Cerebellar nuclear complex (tissue), 1 donor: ENCODE results near the gene TBC1D10A.

Experiments
- DNase-seq, 2 experiments: peaks; one replicate each; lab custom pipeline; 2025; lab: John Stamatoyannopoulos, UW

The TBC1D10A gene

GRCh38 chr22:30265823-30266444 lies 60.8 kb downstream of the TBC1D10A start:
- DNase-seq, result no peak

GRCh38 chr22:30265131-30265720 lies 61.5 kb downstream of the TBC1D10A start:
- no peak for DNase-seq

GRCh38 chr22:30263883-30264282 lies 62.9 kb downstream of the TBC1D10A start:
- DNase-seq, result no peak

DNA sequence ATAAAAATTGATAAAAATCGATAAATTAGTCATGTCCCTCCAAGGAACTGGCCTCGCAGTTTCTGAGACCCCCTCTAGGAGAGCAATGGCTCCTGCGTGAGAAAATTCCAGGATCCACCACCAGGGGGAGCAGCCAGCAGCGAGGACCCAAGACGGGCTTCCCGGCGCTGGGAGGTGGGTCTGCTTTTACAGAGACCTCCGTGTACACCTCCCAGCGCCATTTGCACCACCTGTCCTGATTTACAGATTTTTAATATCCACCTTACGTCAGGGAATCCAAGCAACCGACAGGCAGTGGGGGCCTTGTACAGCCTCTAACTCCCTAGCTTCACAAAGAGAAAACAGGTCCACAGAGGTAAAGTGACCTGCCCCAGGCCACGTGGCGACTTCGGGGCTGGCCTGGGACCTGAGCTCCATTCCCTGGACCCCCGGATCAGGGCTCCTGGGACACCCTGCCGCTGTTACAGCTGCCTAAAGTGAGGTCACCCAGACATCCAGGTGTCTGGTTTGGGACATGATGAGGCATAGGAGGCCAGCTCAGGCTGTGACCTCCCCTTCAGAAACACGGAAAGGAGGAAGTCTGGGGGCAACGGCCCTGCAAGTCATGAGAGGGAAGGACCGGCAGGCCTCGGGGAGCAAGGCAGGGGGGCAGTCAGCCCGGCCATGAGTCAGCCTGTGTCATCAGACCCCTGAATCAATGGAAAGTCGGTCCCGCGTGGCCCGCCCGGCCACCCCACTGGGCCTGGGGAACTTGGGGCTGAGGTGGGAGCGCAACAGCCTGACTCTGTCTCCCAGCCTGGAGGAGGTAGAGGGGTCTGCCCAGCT lies 63.6 kb downstream of the TBC1D10A start:
- no peak for DNase-seq

GRCh38 chr22:30262112-30262511 lies 64.6 kb downstream of the TBC1D10A start:
- DNase-seq, result no peak

- DNase-seq, result no peak
Observed at GRCh38 chr22:30261134-30261533, 65.6 kb downstream of the TBC1D10A start.

DNA sequence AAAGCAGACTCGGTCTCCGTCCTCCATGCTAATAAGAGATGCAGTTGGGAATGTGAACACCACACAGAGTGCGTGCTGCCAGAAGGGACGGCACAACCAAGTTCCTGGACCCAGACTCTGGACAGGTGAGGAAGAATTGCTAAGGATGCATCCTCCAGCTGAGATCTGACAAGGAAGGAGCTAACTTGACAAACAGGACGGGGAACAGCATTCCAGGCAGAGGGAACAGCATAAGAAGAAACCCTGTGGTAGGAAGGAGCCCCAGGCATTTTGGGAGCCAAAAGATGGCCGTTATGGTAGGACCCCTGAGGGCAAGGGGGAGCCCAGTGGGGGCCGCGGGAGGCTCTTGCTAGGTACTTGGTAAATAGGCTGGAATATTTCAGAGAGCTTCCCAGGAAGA lies 66.1 kb downstream of the TBC1D10A start:
- DNase-seq, result no peak

DNA sequence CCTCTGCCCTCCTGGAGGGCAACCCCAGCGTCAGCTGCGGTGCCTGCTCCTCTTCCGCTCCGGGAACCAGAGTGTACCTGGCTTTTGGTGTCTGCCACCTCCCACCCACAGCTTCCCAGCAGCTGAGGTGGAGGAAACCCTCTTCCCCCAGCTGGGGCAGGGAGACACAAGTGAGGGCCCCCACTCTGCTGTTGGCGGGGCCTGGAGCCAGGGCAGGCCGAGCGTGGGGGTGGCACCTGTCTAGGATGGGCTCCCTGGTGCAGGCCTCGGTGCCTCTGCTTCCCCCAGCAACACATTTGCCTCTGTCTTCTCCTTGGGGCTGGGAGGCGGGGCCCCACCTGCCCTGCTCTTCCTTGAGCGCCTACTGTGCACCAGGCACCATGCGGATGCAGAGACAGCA lies 66.5 kb downstream of the TBC1D10A start:
- no peak for DNase-seq

GRCh38 chr22:30254314-30254713 lies 72.4 kb downstream of the TBC1D10A start:
- no peak for DNase-seq

DNA sequence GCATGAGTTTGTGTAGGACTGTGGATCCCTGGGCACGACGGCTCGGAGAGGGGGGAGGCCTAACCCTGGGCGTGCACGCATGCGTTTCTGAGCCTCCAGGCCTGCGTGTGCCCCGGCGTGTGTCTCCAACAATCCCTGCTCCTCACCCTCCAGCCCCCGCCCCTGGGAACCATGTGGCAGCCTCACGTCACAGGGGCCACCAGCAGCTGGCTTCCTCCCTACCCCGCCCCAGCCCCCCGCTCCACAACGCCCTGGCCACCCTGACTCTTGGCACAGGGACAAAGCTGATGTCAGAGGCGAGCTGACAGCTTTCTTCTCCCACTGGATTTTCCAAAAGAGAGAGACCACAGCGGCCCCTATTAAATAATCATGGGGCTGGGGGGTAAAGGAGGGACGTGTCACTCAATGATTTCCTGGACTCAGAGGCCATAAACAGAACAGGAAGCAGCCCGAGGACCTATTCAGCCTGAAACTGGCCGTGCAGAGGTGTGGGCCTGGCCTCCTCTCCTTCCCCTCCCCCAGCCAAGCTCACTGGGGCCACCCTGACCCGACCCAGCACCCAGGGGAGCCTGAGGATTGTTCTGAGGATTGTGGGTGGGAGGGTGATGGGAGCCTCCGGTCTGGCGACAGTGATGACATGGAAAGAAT lies 73.4 kb downstream of the TBC1D10A start:
- no peak for DNase-seq

DNA sequence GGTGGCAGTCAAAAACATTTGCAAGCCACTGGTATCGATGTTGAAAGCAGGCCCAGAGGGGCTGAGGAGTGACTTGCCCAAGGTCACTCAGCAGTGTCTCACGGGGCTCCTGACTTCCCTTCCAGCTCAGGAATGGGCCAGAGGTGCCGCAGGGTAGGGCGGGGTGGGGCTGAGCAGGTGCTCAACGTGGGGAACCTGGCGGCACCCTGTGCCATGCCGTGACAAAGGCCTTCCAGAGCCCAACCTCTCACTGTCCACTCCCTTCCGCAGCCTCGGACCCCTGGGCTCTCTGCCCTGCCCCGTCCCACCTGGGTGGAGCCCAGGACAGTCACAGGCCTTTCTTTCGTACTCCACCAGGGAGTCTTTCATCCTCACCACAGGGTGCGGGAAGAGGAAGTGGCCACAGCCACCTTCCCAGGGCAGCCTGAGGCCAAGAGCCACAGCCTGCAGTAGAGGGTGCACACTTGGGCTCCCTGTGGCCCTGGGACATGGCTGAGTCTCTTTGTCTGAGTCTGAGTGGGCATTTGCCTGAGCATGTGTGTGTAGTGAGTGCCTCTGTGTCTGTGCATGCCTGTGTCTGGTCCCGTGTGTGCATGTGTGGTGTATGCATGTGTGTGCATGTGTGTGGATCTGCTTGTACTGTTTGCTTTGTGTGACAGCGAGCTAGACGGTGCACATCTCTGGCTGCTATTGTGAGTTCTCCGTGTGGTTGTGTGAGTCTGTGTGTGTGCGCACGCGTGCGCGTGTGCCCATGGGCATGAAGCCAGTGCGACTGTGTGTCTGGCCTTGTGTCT lies 74.1 kb downstream of the TBC1D10A start:
- no peak for DNase-seq

DNA sequence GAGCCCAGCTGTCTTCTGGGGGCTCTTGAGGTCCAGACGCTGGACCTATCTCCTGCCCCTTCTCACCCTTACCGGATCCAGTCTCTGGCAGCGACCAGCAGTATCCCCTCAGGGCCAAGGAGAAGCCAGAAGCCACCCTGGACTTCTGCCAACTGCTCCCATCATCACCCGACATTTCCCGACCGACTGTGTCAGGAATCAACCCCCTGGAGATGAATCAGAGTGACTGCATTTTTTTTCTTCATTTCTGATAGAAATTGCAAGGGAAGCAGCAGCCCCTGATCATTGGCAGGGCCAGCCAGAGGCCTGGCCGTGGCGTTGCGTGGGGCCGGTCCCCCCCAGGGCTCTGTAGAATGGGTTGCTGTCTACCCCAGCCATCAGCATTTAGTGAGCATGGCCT lies 75.0 kb downstream of the TBC1D10A start:
- no peak for DNase-seq

DNA sequence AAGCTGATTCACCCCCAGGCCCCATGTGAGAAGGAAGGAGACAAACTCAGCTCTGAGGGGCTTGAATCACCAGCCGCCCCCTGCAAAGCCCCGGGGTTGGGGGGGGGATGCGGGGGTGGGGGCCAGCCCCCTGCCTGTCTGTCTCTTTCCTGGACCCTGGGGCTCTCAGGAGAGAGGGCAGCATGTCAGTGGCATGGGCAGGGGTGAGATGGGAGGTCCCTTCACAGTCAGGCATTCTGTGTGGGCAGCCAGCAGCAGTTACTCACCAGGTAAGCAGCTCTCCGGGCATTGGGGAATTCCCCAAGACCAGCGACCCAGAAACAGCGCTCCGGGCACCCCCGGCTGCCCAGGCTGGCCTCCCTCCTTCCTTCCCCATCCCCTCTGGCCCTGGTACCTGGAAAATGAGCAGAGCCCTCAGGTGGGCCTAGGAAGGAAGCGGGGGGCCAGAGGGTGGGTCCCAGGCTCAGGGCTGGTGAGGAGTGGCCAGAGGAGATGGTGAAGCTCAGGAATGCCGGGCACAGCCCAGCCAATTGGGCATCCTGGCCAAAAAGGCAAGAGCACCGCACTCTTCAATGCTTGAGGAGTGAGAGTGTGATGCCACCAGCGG lies 76.0 kb downstream of the TBC1D10A start:
- DNase-seq, result no peak

DNA sequence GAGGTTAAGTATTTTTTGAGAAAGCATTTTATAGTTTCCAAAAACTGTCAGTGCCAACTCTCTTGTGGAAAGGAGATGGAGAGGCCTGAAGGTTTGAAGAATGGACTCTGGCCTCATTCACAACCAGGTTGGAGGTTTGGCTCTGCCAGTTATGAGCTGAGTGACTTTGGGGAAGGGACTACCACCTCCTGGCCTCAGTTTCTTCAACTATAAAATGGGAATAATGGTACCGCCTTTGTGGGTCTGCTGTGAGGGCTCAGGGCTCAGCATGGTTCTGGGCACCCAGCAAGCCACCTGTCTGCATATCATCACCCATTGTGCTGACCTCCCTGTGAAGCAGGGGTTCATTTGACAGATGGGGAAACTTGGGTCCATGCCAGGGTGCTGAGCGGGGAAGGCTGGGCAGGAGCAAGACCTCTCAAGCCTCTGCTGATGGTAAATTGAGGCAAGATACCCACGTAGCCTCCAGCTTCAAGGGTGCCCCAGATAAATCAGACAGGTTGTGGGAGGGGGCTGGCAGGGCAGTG lies 76.6 kb downstream of the TBC1D10A start:
- DNase-seq, result no peak

DNA sequence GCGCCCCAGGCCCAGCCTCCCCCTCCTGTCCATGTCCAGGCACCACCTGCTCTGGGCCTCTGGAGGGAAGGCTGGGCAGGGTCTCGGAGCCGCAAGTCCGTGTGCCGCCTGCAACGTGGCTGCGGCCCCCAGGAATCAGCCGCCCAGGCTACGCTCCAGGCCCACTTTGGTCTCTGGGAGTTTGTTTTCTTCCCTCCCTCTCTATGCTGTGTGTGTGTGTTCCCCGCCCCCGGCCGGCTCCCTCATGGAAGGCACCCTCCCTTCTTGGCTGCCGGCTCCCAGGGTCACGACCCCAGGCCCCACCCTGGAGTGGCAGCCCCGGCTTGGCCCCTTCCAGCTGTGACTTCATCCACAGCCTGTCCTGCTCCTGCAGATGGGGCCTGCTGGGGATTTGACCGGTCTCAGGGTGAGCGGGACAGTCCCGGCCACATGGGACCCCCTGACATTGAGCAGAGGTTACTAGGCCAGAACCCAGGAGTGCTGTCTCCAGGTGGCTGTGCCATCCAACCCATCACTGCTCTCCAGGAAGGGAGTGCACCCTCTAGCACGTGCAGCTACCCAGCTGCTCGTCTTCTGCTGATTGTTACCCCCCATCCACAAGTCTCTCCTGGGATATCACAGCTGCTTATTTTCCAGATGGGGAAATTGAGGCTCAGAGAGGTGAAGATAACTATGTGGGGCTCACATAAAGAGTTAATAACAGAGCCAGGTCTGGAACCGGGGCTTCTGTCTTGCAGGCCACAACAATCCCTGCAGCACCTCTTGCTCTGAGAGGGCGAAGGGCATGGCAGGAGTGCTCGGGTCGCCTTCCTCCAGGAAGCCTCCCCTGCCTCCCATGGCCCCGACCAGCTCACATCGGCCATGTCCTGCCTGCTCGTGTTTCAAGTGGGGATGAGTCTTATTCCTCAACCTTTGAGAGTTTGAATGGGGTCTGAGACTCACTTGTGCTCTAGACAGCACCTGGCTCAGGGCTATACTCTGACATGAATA lies 77.4 kb downstream of the TBC1D10A start:
- no peak for DNase-seq

GRCh38 chr22:30248484-30248883 lies 78.3 kb downstream of the TBC1D10A start:
- DNase-seq, result no peak

DNA sequence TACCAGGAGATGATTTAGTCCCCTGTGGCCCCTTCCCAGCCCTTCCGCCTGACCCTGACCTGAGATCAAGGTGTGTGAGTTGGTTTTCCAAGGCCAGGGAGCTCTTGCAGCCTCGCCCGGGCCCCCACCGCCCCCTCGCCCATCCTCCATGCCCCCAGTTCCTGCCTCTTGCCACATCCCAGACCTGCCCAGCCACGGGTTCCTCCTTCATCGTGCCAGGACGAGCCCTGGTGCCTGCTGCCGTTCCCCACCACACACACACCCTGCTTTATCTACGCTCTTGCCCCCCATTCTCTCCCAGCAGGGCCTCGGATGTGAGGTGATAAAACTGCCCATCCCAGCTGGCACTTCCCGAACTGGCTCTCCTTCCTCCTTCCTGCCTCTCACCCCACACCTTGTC lies 78.8 kb downstream of the TBC1D10A start:
- no peak for DNase-seq

GRCh38 chr22:30247561-30247960 lies 79.2 kb downstream of the TBC1D10A start:
- no peak for DNase-seq

DNA sequence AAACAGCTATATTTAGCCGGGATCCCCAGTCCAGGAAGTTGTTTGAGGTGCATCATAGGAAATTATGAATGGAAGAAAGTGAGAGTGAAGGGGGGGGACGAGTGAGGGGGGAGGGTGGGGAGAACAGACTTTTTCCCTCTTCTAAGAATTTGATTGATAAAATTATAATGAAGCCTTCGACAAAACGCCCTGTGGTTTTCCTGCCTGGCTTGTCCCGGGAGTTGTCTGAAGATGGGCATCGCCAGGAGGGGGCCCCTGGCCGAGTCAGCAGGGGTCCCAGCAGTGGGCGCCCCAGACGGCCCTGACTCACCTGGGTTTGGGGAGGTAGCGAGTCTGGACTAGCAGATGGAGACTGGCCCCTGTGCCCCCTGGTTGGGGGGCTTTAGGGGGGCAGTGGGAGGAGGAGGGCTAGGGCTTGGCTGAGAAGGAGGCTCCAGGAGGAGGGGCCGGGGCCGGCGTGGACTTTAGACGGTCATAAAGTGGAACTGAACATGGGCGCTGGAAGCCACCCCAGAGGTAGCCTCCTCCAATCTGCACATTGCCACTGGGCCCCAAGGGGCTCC lies 79.8 kb downstream of the TBC1D10A start:
- no peak for DNase-seq
